Upper lobe of right lung (tissue), 1 donor: ENCODE results near the gene HDAC4. TPM values are rescaled to one million over a fixed set of nuclear protein-coding genes. Genes with fewer than 3 reads are reported as not detected.
A peak's percentile ranks its signal among the peaks of the same experiment; 100 is the strongest.

ENCODE experiments used
- ATAC-seq: fragments of 200-7000 bp; cut with Tn5 transposase; one replicate; pipeline ENCODE4 v1.9.1; 2020; ENCODE audit warnings: mild to moderate bottlenecking, moderate library complexity
- DNase-seq: peaks from one replicate; pipeline ENCODE4 v3.0.0-alpha.2; 2020
- H3K27ac ChIP-seq: fragments of 200-600 bp; one replicate; pipeline ENCODE4 v1.8.0; 2022
- H3K27me3 ChIP-seq: fragments of 200-600 bp; one replicate; pipeline ENCODE4 v1.8.0; 2022; ENCODE audit warnings: mild to moderate bottlenecking
- H3K36me3 ChIP-seq: fragments of 200-600 bp; one replicate; pipeline ENCODE4 v1.8.0; 2022
- H3K4me1 ChIP-seq: fragments of 200-600 bp; one replicate; pipeline ENCODE4 v1.8.0; 2022
- H3K4me3 ChIP-seq: fragments of 200-600 bp; one replicate; pipeline ENCODE4 v1.8.0; 2022; ENCODE audit warnings: mild to moderate bottlenecking
- H3K9me3 ChIP-seq: fragments of 200-600 bp; one replicate; pipeline ENCODE4 v1.8.0; 2022
- intact Hi-C: fragments of 100-400 bp; cut with DNase I; formaldehyde crosslinking; loops from one replicate; pipeline ENCODE4 v1.11.0; 2022
- total RNA-seq: library from RNA; stranded (reverse); fragmentation: NEBNext Ultra II Directional; extraction: Animal tissue kit (Norgen Biotek cat#: 25700); gene quantifications from one replicate; pipeline ENCODE4 v1.2.1, GENCODE V29; 2021
- TF ChIP-seq, protein P1 (sequence below): fragments of 200-600 bp; IDR thresholded peaks from one replicate; pipeline ENCODE4 v1.8.0; 2022; ENCODE audit warnings: antibody characterized with exemption
- donor health status: DM: no; HTN: yes; CAD: no; lungs with severe emphysema.

HDAC4 gene
- total RNA-seq, 1 donor from 2014 or later: 44.1 TPM

DNA sequence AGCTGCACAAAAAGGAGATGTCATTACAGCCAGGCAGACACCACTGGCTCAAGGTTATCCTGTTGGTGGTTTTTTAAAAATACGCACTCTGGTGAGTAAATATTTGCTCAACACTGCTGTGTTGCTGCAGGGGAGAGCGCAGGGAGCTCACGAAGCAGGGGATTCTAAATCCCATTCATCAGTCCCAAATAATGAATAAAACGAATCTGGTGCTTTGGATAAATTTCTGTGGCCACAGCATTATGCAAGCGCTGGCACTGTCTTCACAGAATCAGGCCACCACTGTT lies 256.2 kb downstream of the HDAC4 start:
- Histone ChIP-seq H3K4me1 (no peaks in the 10 kb centered on the region), H3K27me3 (no peaks in the 10 kb centered on the region), H3K9me3 (no peaks in the 10 kb centered on the region), H3K36me3 (peaks cover 33% of the 10 kb centered on the region), H3K4me3 (no peak overlapping the region), H3K27ac (no peak overlapping the region)
- intact Hi-C loops: no loop called here
- ATAC-seq (no peak), DNase-seq (no peak)
- TF ChIP-seq, protein P1, sequence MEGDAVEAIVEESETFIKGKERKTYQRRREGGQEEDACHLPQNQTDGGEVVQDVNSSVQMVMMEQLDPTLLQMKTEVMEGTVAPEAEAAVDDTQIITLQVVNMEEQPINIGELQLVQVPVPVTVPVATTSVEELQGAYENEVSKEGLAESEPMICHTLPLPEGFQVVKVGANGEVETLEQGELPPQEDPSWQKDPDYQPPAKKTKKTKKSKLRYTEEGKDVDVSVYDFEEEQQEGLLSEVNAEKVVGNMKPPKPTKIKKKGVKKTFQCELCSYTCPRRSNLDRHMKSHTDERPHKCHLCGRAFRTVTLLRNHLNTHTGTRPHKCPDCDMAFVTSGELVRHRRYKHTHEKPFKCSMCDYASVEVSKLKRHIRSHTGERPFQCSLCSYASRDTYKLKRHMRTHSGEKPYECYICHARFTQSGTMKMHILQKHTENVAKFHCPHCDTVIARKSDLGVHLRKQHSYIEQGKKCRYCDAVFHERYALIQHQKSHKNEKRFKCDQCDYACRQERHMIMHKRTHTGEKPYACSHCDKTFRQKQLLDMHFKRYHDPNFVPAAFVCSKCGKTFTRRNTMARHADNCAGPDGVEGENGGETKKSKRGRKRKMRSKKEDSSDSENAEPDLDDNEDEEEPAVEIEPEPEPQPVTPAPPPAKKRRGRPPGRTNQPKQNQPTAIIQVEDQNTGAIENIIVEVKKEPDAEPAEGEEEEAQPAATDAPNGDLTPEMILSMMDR: no peak

GRCh38 chr2:239143858-239144712 lies 256.7 kb downstream of the HDAC4 start:
- H3K4me3 ChIP-seq: no peak overlapping the region
- no peaks in the 10 kb centered on the region for H3K9me3 ChIP-seq
- ATAC-seq (peak; percentile 63), DNase-seq (no peak)
- H3K4me1 ChIP-seq: no peaks in the 10 kb centered on the region
- H3K27ac ChIP-seq: no peak overlapping the region
- intact Hi-C loops: no loop called here
- H3K27me3 ChIP-seq: no peaks in the 10 kb centered on the region
- TF ChIP-seq, protein P1: peak; percentile 58
- peaks cover 39% of the 10 kb centered on the region for H3K36me3 ChIP-seq

GRCh38 chr2:239142806-239143205 lies 258.0 kb downstream of the HDAC4 start:
- ATAC-seq (no peak), DNase-seq (no peak)
- Histone ChIP-seq H3K9me3 (no peaks in the 10 kb centered on the region), H3K27ac (no peak overlapping the region), H3K36me3 (peaks cover 33% of the 10 kb centered on the region), H3K27me3 (no peaks in the 10 kb centered on the region), H3K4me1 (no peaks in the 10 kb centered on the region), H3K4me3 (no peak overlapping the region)
- intact Hi-C loops: no loop called here
- TF ChIP-seq, protein P1: no peak

DNA sequence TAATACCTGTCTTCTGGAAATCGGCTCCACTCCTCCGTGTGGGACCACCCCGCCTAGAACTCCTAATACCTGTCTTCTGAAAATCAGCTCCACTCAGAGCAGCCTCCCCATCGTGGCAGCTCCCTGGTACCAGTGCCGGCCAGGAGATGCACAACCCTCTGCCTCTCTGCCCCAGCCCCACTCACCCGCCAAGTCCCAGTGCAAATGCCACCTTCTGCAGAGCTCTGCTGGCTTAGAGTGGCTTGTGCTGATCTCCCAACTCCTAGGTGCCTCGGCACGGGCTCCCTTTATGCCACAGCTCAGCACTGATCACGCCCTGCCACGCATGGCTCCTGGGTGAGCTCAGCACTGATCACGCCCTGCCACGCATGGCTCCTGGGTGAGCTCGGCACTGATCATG lies 258.5 kb downstream of the HDAC4 start:
- peaks cover 33% of the 10 kb centered on the region for H3K36me3 ChIP-seq

DNA sequence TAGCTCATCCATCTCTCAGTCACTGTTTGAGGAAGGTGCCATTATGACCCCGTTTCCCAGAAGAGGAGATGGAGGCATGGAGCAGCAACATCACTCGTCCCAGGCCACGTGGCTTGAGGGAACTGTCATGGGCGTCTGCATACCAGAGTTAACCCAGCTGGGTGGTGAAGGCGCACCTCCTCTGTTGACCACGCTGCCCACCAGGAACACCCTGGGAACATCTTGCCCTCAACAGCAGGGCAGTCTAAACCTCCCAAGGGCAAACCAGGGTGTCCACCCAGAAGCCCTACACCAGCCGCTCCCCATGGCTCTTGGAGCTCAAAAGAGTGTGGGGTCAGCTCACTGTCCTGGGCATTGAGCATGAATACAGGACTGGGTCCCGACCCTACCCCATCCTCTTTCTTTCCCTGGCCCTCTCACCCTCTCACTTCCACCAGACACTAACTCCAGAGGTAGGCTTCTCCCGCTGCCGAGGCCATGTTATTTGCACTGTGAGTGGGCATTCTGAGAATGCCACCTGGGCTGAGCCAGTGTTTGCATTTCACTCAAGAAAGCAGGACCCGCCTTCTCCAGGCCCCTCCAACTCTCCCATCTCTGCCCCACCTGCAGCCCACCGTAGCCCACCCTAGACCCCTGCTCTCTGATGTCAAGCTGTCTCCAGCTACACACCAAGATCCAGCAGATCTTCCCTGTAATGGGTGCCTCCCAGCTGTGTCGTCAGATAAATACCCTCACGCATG lies 259.6 kb downstream of the HDAC4 start:
- Histone ChIP-seq H3K27ac (no peak overlapping the region), H3K4me1 (no peaks in the 10 kb centered on the region), H3K9me3 (no peaks in the 10 kb centered on the region), H3K4me3 (no peak overlapping the region), H3K27me3 (no peaks in the 10 kb centered on the region), H3K36me3 (peaks cover 41% of the 10 kb centered on the region)
- TF ChIP-seq, protein P1: no peak
- ATAC-seq: no peak
- intact Hi-C loops: no loop called here
- DNase-seq: no peak

More for the DNA sequence above, 258.5 kb downstream of the HDAC4 start:
- Histone ChIP-seq H3K27me3 (no peaks in the 10 kb centered on the region), H3K4me1 (no peaks in the 10 kb centered on the region), H3K4me3 (no peak overlapping the region), H3K27ac (no peak overlapping the region), H3K9me3 (no peaks in the 10 kb centered on the region)
- ATAC-seq: no peak
- intact Hi-C loops: no loop called here
- TF ChIP-seq, protein P1: no peak
- no peak for DNase-seq
